H1 (cell line): ENCODE data around the gene MLPH. TPM values are rescaled to one million over a fixed set of nuclear protein-coding genes. Genes with fewer than 3 reads are reported as not detected.

Source experiments
- ASH2L ChIP-seq: fragments of 200-600, 300-600 bp; sonication (generic); IDR thresholded peaks from one replicate; pipeline ENCODE4 v1.7.1; 2017; ENCODE audit warnings: low read length
- BCL11A ChIP-seq, 2 experiments: IDR thresholded peaks; one replicate each; pipeline ENCODE4 v1.6.1; 2011; ENCODE audit warnings: low read depth in 2 of 2, low read length in 2 of 2, mild to moderate bottlenecking in 2 of 2
- HDAC6 ChIP-seq: IDR thresholded peaks from one replicate; pipeline ENCODE4 v1.7.1; 2012; ENCODE audit warnings: low read depth, mild to moderate bottlenecking, inconsistent platforms, low read length, moderate library complexity
- NANOG ChIP-seq: IDR thresholded peaks from 2 replicates; pipeline ENCODE4 v1.6.1; 2011; ENCODE audit warnings: low read length, low read depth, mild to moderate bottlenecking, inconsistent platforms; ENCODE audit not compliant: insufficient read depth, poor library complexity, severe bottlenecking
- NRF1 ChIP-seq: IDR thresholded peaks from 2 replicates; pipeline ENCODE4 v1.6.1; 2011; ENCODE audit warnings: mild to moderate bottlenecking, low read depth, low read length, improper control_type of control experiment
- POLR2AphosphoS5 ChIP-seq: IDR thresholded peaks from 2 replicates; pipeline ENCODE4 v1.6.1; 2011; ENCODE audit warnings: low read depth, low read length
- RAD21 ChIP-seq, 2 experiments: IDR thresholded peaks in 1 of 2; conservative IDR thresholded peaks in 1 of 2; 2 replicates each; pipeline ENCODE4 v1.6.1; 2011; ENCODE audit warnings: low read depth in 2 of 2, low read length in 2 of 2, improper control_type of control experiment in 1 of 2, inconsistent platforms in 1 of 2, mild to moderate bottlenecking in 1 of 2, moderate library complexity in 1 of 2
- RBBP5 ChIP-seq: IDR thresholded peaks from 2 replicates; pipeline ENCODE4 v1.7.1; 2012; ENCODE audit warnings: low read depth, mild to moderate bottlenecking, inconsistent platforms, low read length, moderate library complexity, borderline replicate concordance
- RNF2 ChIP-seq: fragments of 200-900, 300-1000 bp; sonication (generic); IDR thresholded peaks from 2 replicates; pipeline ENCODE4 v1.7.1; 2016; ENCODE audit warnings: borderline replicate concordance, low read depth, mild to moderate bottlenecking, antibody characterized with exemption, low read length; ENCODE audit not compliant: poor library complexity, severe bottlenecking; ENCODE audit errors: missing control alignments
- SUZ12 ChIP-seq: fragments of 200-600 bp; sonication (generic); IDR thresholded peaks from 2 replicates; pipeline ENCODE4 v1.6.1; 2012; ENCODE audit warnings: mild to moderate bottlenecking, inconsistent platforms, low read length, moderate library complexity, mixed read lengths
- TEAD4 ChIP-seq: IDR thresholded peaks from 2 replicates; pipeline ENCODE4 v1.6.1; 2012; ENCODE audit warnings: low read depth, low read length, inconsistent platforms, mixed read lengths
- polyA plus RNA-seq, 7 experiments: library from polyadenylated mRNA; depleted of rRNA in 3 of 7; stranded (reverse) in 5 of 7; unstranded in 2 of 7; fragments of >200 nt in 5 of 7; fragments of 200-250 nt in 2 of 7; gene quantifications; 1 replicate in 5 of 7; 2 replicates in 1 of 7; 4 replicates in 1 of 7; pipeline versions ENCODE4 v1.2.1 to v1.2.3, GENCODE V29; 2011 to 2013; ENCODE audit warnings: missing spikeins in 2 of 7, mixed read lengths in 2 of 7
- total RNA-seq: library from RNA; stranded (reverse); fragmentation: NEBNext Ultra II Directional; extraction: Animal tissue kit (Norgen Biotek cat#: 25700); gene quantifications from 2 replicates; pipeline ENCODE4 v1.2.1, GENCODE V29; 2021
- TF ChIP-seq, protein P1 (sequence below): IDR thresholded peaks from 2 replicates; pipeline ENCODE4 v1.6.1; 2012; ENCODE audit warnings: low read length, inconsistent platforms
- TF ChIP-seq, protein P2 (sequence below): IDR thresholded peaks from 2 replicates; pipeline ENCODE4 v1.6.1; 2012; ENCODE audit warnings: inconsistent platforms

The MLPH gene
- total and polyA plus RNA-seq, 2 of the 8 experiments (the other 6 are each of a cell fraction or from before 2014, with no cell fraction given), result 12.7 to 17.0 TPM

DNA sequence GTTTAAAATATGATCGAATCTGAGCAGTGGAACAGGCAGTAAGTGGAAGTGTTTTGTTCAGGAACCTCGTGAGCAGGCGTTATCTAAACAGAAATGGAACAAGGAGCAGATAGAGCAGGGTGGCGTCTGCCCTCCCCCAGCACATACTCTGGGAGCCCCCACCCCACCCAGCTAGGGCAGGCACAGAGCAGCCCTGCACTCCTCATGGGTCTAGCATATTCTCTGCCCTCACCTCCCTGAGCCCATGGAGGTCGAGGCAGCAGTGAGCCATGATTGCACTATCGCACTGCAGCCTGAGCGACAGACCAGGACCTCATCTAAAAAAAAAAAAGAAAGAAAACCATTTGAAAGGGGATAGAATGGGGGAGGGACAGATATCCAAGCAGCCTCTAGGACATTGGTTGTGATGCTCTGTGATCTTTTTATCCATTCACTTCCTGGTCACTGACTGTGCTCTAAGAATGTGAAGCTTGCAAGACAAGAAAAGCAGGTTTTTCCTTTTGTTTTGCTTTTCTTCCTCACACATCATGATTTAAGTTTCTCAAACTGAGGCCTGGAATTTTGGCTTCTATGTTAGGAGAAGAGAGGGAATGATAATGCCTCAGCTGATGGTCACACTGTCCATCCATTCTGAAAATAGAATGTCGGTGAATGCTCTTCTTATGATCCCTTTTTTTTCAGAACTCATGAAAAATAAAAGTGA is 3.1 kb downstream of the MLPH start (continued):
- peak; percentile 98 for TF ChIP-seq ASH2L
- peak in 1 of 2 experiments; percentile 88 for TF ChIP-seq BCL11A (IDR thresholded peaks at IDR 0.05; ENCODE audit: low read depth in 2 of 2, low read length in 2 of 2)
- peak in 1 of 2 experiments; percentile 12; a peak in 1 of 4 replicates for TF ChIP-seq RAD21 (IDR thresholded peaks at IDR 0.05 in 1 of 2, conservative IDR thresholded peaks at IDR 0.05 in 1 of 2; ENCODE audit: low read depth in 2 of 2, low read length in 2 of 2)
- TF ChIP-seq TEAD4, result peak; percentile 71; the same call in 1 of the 2 replicates
- no peak for TF ChIP-seq RNF2
- TF ChIP-seq SUZ12, result no peak
- peak; percentile 44; the same call in 1 of the 2 replicates for TF ChIP-seq POLR2AphosphoS5
- TF ChIP-seq, protein P1, sequence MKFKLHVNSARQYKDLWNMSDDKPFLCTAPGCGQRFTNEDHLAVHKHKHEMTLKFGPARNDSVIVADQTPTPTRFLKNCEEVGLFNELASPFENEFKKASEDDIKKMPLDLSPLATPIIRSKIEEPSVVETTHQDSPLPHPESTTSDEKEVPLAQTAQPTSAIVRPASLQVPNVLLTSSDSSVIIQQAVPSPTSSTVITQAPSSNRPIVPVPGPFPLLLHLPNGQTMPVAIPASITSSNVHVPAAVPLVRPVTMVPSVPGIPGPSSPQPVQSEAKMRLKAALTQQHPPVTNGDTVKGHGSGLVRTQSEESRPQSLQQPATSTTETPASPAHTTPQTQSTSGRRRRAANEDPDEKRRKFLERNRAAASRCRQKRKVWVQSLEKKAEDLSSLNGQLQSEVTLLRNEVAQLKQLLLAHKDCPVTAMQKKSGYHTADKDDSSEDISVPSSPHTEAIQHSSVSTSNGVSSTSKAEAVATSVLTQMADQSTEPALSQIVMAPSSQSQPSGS, result 0 out of 2 replicates have a peak, but pooled peaks have one; percentile 23
- TF ChIP-seq, protein P2, sequence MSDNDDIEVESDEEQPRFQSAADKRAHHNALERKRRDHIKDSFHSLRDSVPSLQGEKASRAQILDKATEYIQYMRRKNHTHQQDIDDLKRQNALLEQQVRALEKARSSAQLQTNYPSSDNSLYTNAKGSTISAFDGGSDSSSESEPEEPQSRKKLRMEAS, result 0 out of 2 replicates have a peak, but pooled peaks have one; percentile 18
- TF ChIP-seq NRF1, result no peak
- TF ChIP-seq HDAC6, result no peak
- TF ChIP-seq NANOG, result no peak
- TF ChIP-seq RBBP5, result peak; percentile 74; the same call in 1 of the 2 replicates
- TF ChIP-seq, all 59 proteins: peak for 11
